ENCODE measurements around the gene WDR13. TPM values are rescaled to one million over a fixed set of nuclear protein-coding genes. Genes with fewer than 3 reads are reported as not detected.

Gene WDR13
- total RNA-seq, 1 experiment from 2014 or later: 48.1 TPM

DNA sequence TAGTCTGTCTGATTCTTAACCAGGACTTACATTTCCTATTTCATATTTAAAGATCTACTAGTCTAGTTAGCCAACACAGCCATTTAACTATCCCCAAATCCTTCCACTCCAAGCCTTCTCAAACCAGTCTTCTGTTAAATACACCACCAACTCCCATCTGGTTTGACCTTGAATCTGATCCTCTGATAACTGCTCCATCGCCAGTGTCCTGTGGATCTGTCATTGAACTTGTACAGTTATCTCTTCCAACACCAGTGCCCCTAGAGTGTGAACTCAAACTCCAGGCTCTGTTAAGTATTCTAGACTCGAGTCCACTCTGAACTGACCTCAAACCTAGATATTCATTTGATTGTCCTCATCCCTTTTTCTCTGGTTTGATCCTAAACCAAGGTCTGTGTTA lies 14.4 kb downstream of the WDR13 start:
- DNase-seq (ENCODE audit: low spot score): no peak
- no peak for TF ChIP-seq EZH2 (IDR thresholded peaks at IDR 0.05; ENCODE audit: borderline replicate concordance, low read depth, low read length, poor library complexity, severe bottlenecking)
- TF ChIP-seq, protein P1, sequence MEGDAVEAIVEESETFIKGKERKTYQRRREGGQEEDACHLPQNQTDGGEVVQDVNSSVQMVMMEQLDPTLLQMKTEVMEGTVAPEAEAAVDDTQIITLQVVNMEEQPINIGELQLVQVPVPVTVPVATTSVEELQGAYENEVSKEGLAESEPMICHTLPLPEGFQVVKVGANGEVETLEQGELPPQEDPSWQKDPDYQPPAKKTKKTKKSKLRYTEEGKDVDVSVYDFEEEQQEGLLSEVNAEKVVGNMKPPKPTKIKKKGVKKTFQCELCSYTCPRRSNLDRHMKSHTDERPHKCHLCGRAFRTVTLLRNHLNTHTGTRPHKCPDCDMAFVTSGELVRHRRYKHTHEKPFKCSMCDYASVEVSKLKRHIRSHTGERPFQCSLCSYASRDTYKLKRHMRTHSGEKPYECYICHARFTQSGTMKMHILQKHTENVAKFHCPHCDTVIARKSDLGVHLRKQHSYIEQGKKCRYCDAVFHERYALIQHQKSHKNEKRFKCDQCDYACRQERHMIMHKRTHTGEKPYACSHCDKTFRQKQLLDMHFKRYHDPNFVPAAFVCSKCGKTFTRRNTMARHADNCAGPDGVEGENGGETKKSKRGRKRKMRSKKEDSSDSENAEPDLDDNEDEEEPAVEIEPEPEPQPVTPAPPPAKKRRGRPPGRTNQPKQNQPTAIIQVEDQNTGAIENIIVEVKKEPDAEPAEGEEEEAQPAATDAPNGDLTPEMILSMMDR (conservative IDR thresholded peaks at IDR 0.05; ENCODE audit: low read depth, low read length): no peak
- Histone ChIP-seq H3K36me3 (ENCODE audit: insufficient read depth, low read length, poor library complexity, severe bottlenecking) (no peaks in the 10 kb centered on the region), H3K4me1 (ENCODE audit: insufficient read depth, low read length, poor library complexity, severe bottlenecking) (no peaks in the 10 kb centered on the region), H3K9me3 (ENCODE audit: low read depth, low read length, poor library complexity, severe bottlenecking) (no peaks in the 10 kb centered on the region), H3K4me3 (ENCODE audit: low read depth, low read length, poor library complexity, severe bottlenecking) (no peak overlapping the region), H3K27ac (ENCODE audit: low read depth, low read length, poor library complexity, severe bottlenecking) (no peak overlapping the region), H3K27me3 (replicated peaks; ENCODE audit: insufficient read depth, low read depth, low read length, poor library complexity) (no peaks in the 10 kb centered on the region)
- no TSS peak for BruUV-seq (replicated peaks)
- intact Hi-C loops (cut with micrococcal nuclease; ENCODE audit: unreplicated experiment): no loop called here
- CTCF ChIA-PET: no interaction called here
- POLR2A ChIA-PET (ENCODE audit: low non-redundant PET): no interaction called here

DNA sequence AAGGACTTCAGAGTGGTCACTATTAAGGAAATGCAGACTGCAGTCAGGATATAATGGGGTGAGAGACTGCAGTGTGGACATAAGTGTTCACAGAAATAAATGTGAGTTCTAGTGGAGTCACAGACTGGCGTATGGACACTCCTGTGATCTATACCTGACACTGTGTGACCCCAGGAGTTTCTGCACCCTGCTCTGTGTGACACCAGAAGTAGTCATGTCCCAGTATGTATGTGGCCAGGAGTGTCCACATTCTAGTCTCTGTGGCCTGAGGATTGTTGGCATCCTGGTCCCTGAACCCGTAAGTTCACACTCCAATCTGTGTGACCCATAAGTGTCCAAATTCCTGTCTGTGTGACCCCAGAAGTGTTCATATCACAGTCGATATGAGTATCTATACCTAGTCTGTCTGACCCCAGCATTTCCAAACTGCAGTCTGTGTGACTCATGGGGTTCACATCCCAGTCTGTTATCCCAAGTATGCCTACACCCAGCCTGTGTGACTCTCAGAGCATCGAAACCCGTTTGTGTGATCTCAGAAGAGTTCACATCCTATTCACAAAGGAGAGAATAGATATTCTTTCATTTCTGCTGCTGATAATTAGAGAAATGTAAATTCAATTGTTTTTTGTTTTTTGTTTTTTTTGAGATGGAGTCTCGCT lies 16.3 kb downstream of the WDR13 start:
- intact Hi-C loops (cut with micrococcal nuclease; ENCODE audit: unreplicated experiment): no loop called here
- H3K27ac ChIP-seq (ENCODE audit: low read depth, low read length, poor library complexity, severe bottlenecking): no peak overlapping the region
- no peak for TF ChIP-seq EZH2 (IDR thresholded peaks at IDR 0.05; ENCODE audit: borderline replicate concordance, low read depth, low read length, poor library complexity, severe bottlenecking)
- TF ChIP-seq, protein P1 (conservative IDR thresholded peaks at IDR 0.05; ENCODE audit: low read depth, low read length): no peak
- no peaks in the 10 kb centered on the region for H3K36me3 ChIP-seq (ENCODE audit: insufficient read depth, low read length, poor library complexity, severe bottlenecking)
- no peak overlapping the region for H3K4me3 ChIP-seq (ENCODE audit: low read depth, low read length, poor library complexity, severe bottlenecking)
- ChIA-PET CTCF (no interaction called here), POLR2A (ENCODE audit: low non-redundant PET) (no interaction called here)
- DNase-seq (ENCODE audit: low spot score): no peak
- no peaks in the 10 kb centered on the region for H3K27me3 ChIP-seq (replicated peaks; ENCODE audit: insufficient read depth, low read depth, low read length, poor library complexity)
- BruUV-seq (replicated peaks): no TSS peak
- H3K9me3 ChIP-seq (ENCODE audit: low read depth, low read length, poor library complexity, severe bottlenecking): no peaks in the 10 kb centered on the region
- H3K4me1 ChIP-seq (ENCODE audit: insufficient read depth, low read length, poor library complexity, severe bottlenecking): no peaks in the 10 kb centered on the region

DNA sequence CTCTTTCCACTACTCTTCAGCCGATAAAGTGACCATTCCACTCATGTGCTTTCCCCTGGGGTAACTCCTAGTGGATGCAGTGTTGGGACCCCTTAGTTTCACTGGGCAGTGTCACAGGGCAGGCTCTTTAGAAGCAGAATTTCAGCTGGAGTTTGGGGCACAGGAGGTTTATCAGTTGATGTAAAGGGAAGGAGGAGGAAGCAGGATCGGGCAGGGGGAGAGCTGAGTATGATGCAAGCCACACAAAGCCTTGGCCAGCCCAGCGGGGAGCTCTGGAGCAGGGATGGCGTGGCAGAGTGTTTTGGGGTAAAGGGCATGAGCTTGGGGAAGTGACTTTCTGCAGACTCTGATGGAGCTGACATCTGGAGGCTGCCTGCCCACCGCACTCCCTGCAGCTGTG lies 19.3 kb downstream of the WDR13 start:
- DNase-seq (ENCODE audit: low spot score): no peak
- no TSS peak for BruUV-seq (replicated peaks)
- Histone ChIP-seq H3K27ac (ENCODE audit: low read depth, low read length, poor library complexity, severe bottlenecking) (no peak overlapping the region), H3K27me3 (replicated peaks; ENCODE audit: insufficient read depth, low read depth, low read length, poor library complexity) (no peaks in the 10 kb centered on the region), H3K36me3 (ENCODE audit: insufficient read depth, low read length, poor library complexity, severe bottlenecking) (no peaks in the 10 kb centered on the region), H3K9me3 (ENCODE audit: low read depth, low read length, poor library complexity, severe bottlenecking) (no peaks in the 10 kb centered on the region), H3K4me3 (ENCODE audit: low read depth, low read length, poor library complexity, severe bottlenecking) (no peak overlapping the region), H3K4me1 (ENCODE audit: insufficient read depth, low read length, poor library complexity, severe bottlenecking) (no peaks in the 10 kb centered on the region)
- ChIA-PET POLR2A (ENCODE audit: low non-redundant PET) (no interaction called here), CTCF (no interaction called here)
- intact Hi-C loops (cut with micrococcal nuclease; ENCODE audit: unreplicated experiment): no loop called here
- no peak for TF ChIP-seq EZH2 (IDR thresholded peaks at IDR 0.05; ENCODE audit: borderline replicate concordance, low read depth, low read length, poor library complexity, severe bottlenecking)
- TF ChIP-seq, protein P1 (conservative IDR thresholded peaks at IDR 0.05; ENCODE audit: low read depth, low read length): no peak
